HG03571 (cell line): ENCODE results near the gene PLD2.

Experiments used
- ATAC-seq: cut with Tn5 transposase; IDR thresholded peaks from one replicate; pipeline ENCODE4 v1.9.1; 2021; ENCODE audit not compliant: unreplicated experiment

PLD2 gene

GRCh38 chr17:4788807-4789700 lies 17.9 kb upstream of the PLD2 start, which contains the start of gene GLTPD2:
GLTPD2 (plus strand) TSS chr17:4788964; CDS start chr17:4789012, 48 bp downstream.
- no peak for ATAC-seq

- no peak for ATAC-seq
Measured at GRCh38 chr17:4789701-4789950, 17.3 kb upstream of the PLD2 start.

DNA sequence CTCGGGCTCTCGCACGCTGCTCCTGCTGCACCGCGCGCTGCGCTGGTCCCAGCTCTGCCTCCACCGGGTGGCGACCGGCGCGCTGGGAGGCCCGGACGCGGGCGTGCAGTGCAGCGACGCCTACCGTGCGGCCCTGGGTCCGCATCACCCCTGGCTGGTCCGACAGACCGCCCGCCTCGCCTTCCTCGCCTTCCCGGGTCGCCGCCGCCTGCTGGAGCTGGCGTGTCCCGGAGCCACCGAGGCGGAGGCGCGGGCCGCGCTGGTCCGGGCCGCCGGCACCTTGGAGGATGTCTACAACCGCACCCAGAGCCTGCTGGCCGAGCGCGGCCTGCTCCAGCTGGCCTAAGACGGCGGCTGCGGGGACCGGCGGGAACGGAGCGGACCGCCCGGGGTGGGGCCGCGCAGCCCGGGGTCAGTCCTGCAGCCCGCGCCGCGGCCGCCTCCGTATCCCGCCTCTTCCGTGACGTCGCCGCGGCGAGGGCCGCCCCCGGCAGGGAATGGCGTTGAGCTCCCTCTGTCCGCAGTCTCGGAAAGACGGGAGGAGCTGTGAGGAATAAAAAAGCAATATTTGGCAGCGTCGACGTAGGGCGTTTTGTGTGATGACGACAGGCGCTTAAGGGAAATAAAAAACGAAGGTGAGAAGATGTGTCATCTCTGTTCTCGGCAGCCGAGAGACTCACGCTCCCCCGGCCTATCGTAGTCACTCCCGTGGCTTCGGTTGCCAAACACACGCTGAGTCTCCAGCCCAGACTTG lies 16.8 kb upstream of the PLD2 start:
- no peak for ATAC-seq

DNA sequence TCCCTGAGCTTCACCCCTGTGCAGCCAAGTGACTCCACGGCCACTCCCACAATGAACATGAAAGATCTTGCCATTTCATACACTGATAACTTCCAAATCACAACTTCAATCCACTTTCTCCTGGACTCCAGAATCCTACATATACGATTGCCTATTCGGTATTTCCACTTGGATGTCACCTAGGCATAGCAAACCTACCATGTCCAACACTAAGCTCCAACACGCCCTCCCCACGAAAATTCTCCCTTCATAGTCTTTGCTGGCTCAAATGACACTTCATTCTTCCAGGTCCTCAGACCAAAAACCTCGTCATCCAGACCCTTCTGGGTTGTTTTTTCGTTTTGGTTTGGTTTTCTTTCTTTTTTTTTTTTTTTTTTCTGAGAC lies 16.3 kb upstream of the PLD2 start:
- no peak for ATAC-seq

- ATAC-seq = no peak
Measured at GRCh38 chr17:4795168-4795567, 11.8 kb upstream of the PLD2 start.

DNA sequence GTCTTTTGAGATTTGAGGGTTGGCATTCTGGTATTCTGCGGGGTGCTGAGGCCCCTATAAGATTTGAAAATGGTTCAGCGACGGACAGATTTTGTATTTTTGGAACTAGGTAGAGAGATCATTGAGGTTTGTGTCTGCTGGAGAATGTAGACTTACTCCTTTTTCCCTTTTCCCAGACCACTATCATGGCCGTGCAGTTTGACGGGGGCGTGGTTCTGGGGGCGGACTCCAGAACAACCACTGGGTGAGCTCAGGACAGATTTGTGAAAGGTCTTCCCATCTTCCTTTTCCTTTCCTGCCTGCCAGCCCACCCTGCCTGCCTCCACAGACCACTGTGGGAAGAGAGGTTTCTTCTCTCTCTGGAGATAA lies 10.4 kb upstream of the PLD2 start:
- ATAC-seq = no peak

- no peak for ATAC-seq
Measured at GRCh38 chr17:4800462-4801196, 6.3 kb upstream of the PLD2 start.

- no peak for ATAC-seq
Measured at GRCh38 chr17:4802228-4802627, 4.7 kb upstream of the PLD2 start, which contains the start of gene C17orf114. C17orf114 (minus strand) TSS chr17:4802328.

DNA sequence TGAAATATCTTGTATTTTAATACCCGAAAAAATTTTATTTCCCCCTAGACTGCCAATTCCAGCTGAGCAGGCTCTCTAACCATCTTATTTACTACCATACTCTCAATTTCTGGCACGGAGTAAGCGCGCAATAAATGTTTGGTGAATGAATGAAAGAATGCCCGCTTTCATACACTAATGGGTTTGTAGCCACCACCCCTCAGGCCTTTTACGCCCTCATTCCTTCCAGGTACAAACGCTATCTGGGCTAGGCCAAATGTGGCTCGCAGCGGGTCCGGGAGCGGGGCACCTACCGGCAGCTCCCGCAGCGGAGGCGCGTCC lies 536 bp upstream of the PLD2 start:
- no peak for ATAC-seq

DNA sequence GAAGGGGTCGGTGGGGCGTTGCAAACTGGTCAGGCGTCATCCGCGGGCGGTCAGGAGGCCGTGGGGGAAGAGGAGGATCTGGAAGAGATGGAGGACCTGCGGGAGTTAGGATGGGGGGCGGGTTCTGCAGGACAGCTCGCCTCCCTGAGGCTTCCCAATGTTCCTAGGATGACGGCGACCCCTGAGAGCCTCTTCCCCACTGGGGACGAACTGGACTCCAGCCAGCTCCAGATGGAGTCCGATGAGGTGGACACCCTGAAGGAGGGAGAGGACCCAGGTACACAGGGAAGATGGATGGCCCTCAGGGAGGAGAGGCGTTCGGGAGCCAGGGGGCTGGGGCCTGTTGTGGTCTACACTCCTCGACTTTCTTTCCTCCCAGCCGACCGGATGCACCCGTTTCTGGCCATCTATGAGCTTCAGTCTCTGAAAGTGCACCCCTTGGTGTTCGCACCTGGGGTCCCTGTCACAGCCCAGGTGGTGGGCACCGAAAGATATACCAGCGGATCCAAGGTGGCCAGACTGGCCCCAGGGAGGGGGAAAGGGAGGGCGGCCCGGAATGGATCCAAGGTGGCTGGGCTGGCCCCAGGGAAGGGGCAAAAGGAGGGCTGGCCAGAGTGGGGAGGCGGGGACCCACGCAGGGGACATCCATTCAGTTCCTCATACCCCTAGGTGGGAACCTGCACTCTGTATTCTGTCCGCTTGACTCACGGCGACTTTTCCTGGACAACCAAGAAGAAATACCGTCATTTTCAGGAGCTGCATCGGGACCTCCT lies 839 bp downstream of the PLD2 start:
- no peak for ATAC-seq

GRCh38 chr17:4808378-4808767 lies 1.4 kb downstream of the PLD2 start:
- no peak for ATAC-seq

DNA sequence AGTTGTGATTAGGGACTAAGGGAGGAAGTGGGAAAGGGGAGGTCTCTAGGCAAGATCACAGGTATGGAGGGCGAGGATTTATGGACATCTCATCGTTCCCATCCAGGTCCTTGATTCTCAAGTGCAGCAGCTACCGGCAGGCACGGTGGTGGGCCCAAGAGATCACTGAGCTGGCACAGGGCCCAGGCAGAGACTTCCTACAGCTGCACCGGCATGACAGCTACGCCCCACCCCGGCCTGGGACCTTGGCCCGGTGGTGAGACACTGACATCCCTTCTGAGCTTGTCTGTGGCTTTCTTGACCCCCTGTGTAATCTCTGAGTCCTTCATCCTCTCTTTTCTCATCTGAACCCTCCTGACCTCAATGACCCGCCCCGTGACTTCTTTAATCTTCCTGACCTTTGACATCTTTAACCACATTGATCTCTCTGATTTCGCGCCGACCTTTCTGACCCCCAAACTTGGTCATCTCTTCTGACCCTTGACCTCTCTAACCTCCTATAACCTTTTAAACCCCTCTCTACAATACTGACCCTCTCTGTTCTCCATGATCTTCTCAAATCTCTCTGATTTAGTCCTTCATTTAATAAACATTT lies 3.8 kb downstream of the PLD2 start:
- no peak for ATAC-seq

- no peak for ATAC-seq
Measured at GRCh38 chr17:4811471-4811870, 4.5 kb downstream of the PLD2 start.

DNA sequence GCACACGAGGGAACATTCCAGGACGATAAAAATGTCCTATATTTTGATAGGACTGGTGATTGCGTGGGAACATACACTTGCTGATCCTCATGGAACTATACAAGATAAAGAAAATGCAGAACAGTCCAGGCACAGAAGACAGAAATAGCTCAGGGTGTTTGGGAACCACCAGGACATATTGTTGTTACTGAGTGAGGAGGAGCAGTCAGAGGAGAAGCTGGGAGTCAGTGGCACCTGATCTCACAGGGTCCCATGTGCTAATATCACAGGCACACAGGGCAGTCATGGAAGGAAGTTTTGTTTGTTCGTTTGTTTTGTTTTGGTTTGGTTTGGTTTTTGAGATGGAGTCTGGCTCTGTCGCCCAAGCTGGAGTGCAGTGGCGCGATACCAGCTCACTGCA lies 5.7 kb downstream of the PLD2 start:
- no peak for ATAC-seq

DNA sequence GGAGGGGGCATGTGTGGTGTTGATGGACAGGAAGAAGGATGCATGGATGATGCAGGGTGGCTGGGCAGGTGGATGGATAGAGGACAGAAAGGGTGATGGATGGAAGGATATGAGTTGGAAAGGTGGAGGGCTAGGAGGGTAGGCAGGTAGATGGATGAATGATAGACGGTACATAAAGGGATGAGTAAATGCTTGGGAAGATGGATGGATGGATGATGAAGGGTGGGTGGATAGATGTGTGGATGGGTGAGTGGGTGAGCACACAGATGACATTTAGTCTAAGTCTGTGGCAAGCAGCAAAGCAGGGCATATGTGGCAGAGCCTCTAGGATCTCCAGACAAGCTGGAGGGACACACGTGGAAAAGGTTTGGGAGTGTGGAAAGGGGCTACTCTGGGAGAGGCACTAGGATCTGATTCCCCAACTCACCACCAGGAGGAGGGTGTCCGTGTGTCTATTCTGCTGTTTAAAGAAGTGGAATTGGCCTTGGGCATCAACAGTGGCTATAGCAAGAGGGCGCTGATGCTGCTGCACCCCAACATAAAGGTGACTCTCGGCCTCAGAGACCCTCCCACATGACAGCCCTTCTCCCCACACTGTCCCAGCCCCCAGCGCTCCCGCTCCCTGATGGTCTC lies 8.2 kb downstream of the PLD2 start:
- no peak for ATAC-seq

DNA sequence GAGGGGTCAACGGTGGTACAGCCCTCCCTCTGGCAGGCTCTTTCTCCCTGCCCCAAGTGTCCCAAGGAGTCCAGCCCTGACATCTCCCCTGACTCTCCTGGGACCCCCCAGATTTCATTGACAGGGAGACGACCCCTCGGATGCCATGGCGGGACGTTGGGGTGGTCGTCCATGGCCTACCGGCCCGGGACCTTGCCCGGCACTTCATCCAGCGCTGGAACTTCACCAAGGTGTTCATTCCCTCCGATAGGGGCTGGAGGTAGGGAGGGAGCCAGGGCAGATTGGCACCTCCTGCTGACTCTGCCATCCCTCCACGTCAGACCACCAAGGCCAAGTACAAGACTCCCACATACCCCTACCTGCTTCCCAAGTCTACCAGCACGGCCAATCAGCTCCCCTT lies 9.9 kb downstream of the PLD2 start:
- ATAC-seq = no peak

DNA sequence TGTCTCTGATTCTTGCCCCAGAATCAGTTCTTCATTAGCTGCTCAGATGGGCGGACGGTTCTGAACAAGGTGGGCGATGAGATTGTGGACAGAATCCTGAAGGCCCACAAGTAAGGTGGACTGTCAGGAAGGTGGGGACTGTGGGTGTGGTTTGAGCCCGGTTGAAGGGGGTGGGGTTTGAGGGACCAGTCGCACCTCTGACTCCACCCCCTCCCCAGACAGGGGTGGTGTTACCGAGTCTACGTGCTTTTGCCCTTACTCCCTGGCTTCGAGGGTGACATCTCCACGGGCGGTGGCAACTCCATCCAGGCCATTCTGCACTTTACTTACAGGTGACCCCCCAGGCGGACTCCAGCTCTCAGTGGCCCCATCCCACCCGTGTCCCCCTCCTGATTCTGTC lies 11.3 kb downstream of the PLD2 start:
- no peak for ATAC-seq

DNA sequence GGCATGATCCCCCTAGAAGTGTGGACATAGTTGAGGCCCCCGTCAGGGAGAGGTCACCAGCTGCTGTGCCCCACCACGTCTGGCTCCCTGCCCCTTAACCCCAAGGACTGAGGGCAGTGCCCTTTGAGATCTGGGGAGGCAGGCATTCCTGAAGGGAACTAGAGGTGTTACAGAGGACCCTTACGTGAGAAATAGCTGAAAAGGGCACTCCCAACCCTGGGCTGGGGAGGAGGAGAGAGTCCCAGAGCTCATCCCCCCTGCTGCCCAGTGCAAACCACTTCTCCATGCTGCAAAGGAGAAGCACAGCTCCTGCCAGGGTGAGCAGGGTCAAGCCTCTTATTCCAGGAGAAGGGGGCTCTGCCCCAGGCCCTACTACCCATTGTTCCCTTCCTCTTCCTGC lies 15.9 kb downstream of the PLD2 start:
- no peak for ATAC-seq

DNA sequence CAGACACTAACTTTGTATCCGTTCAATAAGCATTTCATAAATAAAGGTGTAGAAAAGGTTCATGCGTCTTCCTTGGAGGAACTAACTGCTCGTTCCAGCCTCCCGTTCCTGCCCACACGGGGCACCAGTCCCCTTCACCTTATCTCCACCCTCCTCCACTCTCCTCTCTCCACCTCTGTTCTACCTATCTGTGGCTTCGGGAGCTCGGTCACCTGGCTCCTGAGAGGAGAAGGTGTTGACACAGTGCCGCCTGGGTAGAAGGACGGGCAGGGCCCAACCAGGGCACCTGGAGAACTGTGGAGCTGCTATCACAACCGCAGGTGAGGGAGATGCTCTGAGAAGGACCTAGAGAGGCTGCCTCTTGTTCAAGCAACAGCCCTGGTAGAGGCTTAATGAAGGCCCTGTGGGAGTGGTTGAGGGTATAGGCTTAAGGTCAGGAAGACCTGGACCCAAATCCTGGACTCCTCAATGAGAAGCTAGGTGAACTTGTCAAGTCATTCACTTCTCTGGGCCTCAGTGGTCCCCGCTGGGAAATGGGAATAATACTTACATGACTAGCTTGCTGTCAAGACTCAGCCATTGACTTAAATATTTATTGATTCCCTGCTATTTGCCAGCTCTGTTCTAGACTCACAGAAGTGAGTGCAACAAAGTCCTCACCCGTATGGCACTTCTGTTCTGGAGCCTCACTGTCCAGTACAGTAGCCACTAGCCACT lies 16.6 kb downstream of the PLD2 start:
- ATAC-seq = no peak

DNA sequence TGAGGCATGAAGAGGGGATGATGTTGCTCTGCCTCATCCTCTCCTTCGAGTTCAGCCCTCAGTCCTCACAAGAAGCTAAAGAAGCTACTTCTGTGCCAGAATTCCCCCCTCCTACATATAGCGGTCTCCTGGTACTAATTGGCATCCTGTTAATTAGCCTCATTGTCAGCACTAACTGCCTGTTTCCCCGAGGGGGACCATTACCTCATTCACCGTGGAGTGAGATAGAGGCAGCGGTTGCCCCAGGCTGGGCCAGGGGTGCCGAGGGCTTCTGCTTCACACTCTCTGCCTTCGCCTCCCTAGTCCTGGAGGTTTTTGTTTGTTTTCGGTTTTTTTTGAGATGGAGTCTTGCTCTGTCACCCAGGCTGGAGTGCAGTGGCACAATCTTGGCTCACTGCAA lies 20.4 kb downstream of the PLD2 start:
- ATAC-seq = no peak
